ENCODE results near the gene MRM2. TPM values are rescaled to one million over a fixed set of nuclear protein-coding genes. Genes with fewer than 3 reads are reported as not detected.

The MRM2 gene
- total and polyA plus RNA-seq, 4 donors, result 9.7 to 14.9 (median 11.8) TPM

GRCh38 chr7:2225336-2225735 is 16.7 kb downstream of the MRM2 start:
- Histone ChIP-seq H3K4me1 (ENCODE audit: control insufficient read depth in 4 of 4, insufficient read depth in 4 of 4, low read length in 3 of 4) (no peaks in the 10 kb centered on the region), H3K27ac (ENCODE audit: low read depth in 1 of 2, low read length in 2 of 2) (no peak overlapping the region), H3K9me3 (ENCODE audit: control insufficient read depth in 4 of 4, low read length in 3 of 4) (no peaks in the 10 kb centered on the region), H3K36me3 (ENCODE audit: control insufficient read depth in 4 of 4, insufficient read depth in 3 of 4, low read depth in 1 of 4, low read length in 3 of 4) (peaks cover 2 to 43% (median 9%) of the 10 kb centered on the region in 4 donors), H3K9ac (ENCODE audit: low read depth in 1 of 2, low read length in 2 of 2) (no peak overlapping the region), H3K4me3 (ENCODE audit: low read depth in 1 of 3, low read length in 3 of 3) (no peak overlapping the region), H3K27me3 (ENCODE audit: control insufficient read depth in 4 of 4, insufficient read depth in 4 of 4, low read length in 3 of 4) (no peaks in the 10 kb centered on the region)
- WGBS, result 97% methylated on average over 14 of the region's 14 CpGs
- no peak for DNase-seq (ENCODE audit: low spot score)
- no peak for TF ChIP-seq RAD21 (IDR thresholded peaks at IDR 0.05)
- TF ChIP-seq EGR1 (IDR thresholded peaks at IDR 0.05; ENCODE audit: low read depth in 2 of 2), result no peak
- TF ChIP-seq ZBTB33 (IDR thresholded peaks at IDR 0.05), result no peak
- no peak for TF ChIP-seq CTCF (IDR thresholded peaks at IDR 0.05; ENCODE audit: low read depth, low read length, missing input control)
- no peak for TF ChIP-seq YY1 (IDR thresholded peaks at IDR 0.05)
- TF ChIP-seq SP1 (IDR thresholded peaks at IDR 0.05), result no peak
- TF ChIP-seq GABPA (IDR thresholded peaks at IDR 0.05 in 1 of 2, conservative IDR thresholded peaks at IDR 0.05 in 1 of 2), result no peak
- TF ChIP-seq FOXA2 (IDR thresholded peaks at IDR 0.05), result no peak
- TF ChIP-seq REST (IDR thresholded peaks at IDR 0.05), result no peak

GRCh38 chr7:2224934-2225333 is 17.1 kb downstream of the MRM2 start:
- peaks cover 2 to 43% (median 9%) of the 10 kb centered on the region in 4 donors for H3K36me3 ChIP-seq (ENCODE audit: control insufficient read depth in 4 of 4, insufficient read depth in 3 of 4, low read depth in 1 of 4, low read length in 3 of 4)
- WGBS, result 92% methylated on average over 4 of the region's 4 CpGs
- H3K4me1 ChIP-seq (ENCODE audit: control insufficient read depth in 4 of 4, insufficient read depth in 4 of 4, low read length in 3 of 4), result no peaks in the 10 kb centered on the region
- no peaks in the 10 kb centered on the region for H3K27me3 ChIP-seq (ENCODE audit: control insufficient read depth in 4 of 4, insufficient read depth in 4 of 4, low read length in 3 of 4)
- no peak overlapping the region for H3K27ac ChIP-seq (ENCODE audit: low read depth in 1 of 2, low read length in 2 of 2)
- no peak for DNase-seq (ENCODE audit: low spot score)
- H3K4me3 ChIP-seq (ENCODE audit: low read depth in 1 of 3, low read length in 3 of 3), result no peak overlapping the region
- no peak overlapping the region for H3K9ac ChIP-seq (ENCODE audit: low read depth in 1 of 2, low read length in 2 of 2)
- H3K9me3 ChIP-seq (ENCODE audit: control insufficient read depth in 4 of 4, low read length in 3 of 4), result no peaks in the 10 kb centered on the region
- TF ChIP-seq YY1 (IDR thresholded peaks at IDR 0.05), result no peak
- no peak for TF ChIP-seq HNF4A (conservative IDR thresholded peaks at IDR 0.05)
- no peak for TF ChIP-seq CTCF (IDR thresholded peaks at IDR 0.05; ENCODE audit: low read depth, low read length, missing input control)
- no peak for TF ChIP-seq NR2F2 (IDR thresholded peaks at IDR 0.05)
- no peak for TF ChIP-seq HNF4G (IDR thresholded peaks at IDR 0.05)
- no peak for TF ChIP-seq RAD21 (IDR thresholded peaks at IDR 0.05)
- TF ChIP-seq ZBTB33 (IDR thresholded peaks at IDR 0.05), result no peak
- no peak for TF ChIP-seq EGR1 (IDR thresholded peaks at IDR 0.05; ENCODE audit: low read depth in 2 of 2)
- no peak for TF ChIP-seq ATF3 (IDR thresholded peaks at IDR 0.05)
- TF ChIP-seq REST (IDR thresholded peaks at IDR 0.05), result no peak
- TF ChIP-seq GABPA (IDR thresholded peaks at IDR 0.05 in 1 of 2, conservative IDR thresholded peaks at IDR 0.05 in 1 of 2), result no peak
- TF ChIP-seq JUND (IDR thresholded peaks at IDR 0.05), result no peak
- no peak for TF ChIP-seq MAX (IDR thresholded peaks at IDR 0.05)
